ENCODE data around the gene CDY1.
"Not testable (repeated sequence)": the region's sequence is repeated elsewhere in the genome, so short reads cannot be mapped to it uniquely, and the experiment has no call there.

CDY1 gene, protein sequence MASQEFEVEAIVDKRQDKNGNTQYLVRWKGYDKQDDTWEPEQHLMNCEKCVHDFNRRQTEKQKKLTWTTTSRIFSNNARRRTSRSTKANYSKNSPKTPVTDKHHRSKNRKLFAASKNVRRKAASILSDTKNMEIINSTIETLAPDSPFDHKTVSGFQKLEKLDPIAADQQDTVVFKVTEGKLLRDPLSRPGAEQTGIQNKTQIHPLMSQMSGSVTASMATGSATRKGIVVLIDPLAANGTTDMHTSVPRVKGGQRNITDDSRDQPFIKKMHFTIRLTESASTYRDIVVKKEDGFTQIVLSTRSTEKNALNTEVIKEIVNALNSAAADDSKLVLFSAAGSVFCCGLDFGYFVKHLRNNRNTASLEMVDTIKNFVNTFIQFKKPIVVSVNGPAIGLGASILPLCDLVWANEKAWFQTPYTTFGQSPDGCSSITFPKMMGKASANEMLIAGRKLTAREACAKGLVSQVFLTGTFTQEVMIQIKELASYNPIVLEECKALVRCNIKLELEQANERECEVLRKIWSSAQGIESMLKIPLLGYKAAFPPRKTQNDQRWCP

DNA sequence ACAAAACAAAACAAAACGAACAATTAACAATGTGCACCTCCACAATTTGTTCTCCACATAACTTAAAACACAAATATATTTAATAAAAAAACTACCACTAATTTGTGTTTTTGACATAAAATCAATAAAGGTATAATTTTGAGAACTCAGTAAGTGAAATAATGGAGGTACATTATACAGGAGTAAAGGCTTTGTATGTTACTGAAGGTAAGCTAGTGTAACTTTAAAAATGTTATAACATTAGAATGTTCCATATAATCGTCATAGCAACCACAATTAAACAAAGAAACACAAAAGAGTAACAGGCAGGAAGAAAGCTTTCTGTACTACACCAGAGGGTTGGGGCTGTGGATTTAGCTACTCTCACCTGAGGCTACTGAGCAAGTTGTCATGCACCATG lies at the start of gene CDY1:
Gene CDY1 (plus strand): TSS at position 301 of the 400 bp plus-strand sequence. CDS start 326 bp downstream, outside the sequence.
- DNase-seq: not testable (repeated sequence)

DNA sequence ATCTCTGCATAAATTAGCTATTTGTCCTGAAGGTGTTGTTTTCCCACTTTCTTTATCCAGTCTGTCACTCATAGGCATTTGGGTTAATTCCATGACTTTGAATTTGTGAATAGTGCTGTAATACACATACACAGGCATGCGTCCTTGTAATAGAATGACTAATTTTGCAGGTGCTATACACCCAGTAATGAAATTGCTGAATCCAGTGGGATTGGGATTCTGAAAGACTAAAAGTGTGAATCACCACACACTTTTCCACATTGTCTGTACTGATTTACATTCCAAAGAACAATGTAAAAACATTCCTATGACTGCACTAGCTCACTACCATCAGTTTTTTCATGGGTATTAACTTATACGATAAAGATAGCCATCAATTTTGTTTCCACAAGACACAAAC lies 28.6 kb upstream of the CDY1 start:
- not testable (repeated sequence) for DNase-seq

DNA sequence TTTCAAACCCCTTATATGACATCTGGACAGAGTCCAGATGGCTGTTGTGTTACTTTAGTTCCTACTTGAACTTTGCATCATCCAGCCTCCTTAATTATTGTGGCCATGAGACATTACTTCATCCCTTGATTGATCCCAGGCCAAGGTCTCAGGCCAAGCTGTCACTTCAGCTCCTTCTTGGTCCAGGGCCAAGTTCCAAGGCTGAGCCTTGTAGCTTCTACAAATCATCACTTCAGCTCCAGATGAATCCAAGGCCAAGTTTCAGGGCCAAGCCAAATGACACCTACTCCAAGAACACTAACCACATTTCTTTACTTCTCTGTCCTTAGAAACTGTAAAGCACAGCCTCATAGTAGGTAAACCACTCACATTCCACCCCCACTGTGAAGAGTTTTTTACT lies 1.7 kb upstream of the CDY1 start:
- not testable (repeated sequence) for DNase-seq

DNA sequence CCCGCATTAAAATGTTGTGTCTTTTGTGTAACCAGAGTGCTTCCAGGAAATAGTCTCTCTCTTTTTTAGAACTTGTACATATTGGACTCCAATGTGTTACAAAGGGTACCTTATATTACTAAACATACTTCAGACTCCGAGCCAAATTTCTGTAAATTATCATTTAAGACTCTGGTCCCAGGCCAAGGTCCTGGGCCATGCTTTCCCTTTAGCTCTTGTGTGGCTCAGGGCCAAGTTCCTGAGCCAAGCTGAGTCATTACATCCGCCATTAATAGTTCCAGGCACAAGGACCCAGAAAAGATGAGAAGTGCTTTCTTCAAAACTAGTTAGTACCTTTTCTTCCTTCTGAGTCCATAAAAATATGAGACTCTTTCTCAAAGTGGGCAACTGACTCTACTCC lies 4.6 kb downstream of the CDY1 start:
- DNase-seq: not testable (repeated sequence)

DNA sequence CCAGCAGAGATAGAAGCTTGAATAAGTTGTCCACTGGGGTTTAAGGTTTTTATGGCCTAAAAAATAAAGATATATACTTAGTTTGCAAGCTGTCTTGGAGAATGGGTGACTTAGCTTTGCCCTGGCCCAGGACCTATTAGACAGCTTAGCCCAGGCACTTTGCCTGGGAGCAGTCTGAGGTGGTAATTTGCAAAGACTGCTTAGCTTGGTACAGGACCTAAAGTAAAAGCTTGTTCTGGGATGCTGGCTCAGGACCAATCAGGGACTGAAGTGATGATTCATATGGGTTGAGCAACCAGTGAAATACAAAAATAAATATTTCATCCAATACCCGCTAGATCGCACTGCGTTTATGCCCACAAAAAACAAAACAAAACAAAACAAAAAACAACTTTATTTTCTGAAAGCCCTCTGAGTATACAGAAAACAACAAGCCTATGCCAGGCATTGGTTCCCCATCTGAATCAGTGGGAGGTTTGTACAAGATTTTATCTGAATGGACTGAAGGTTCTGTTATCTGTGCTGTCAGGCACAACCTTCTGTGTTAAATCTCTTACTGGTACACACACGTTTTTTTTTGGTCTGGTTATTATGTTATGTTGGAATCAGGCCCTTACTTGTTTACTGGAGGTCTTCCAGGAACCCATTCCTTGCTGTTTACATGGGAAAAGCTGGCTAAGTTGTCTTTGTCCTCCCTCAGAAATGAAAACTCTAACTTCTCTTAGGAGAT lies 8.6 kb downstream of the CDY1 start:
- DNase-seq: not testable (repeated sequence)

DNA sequence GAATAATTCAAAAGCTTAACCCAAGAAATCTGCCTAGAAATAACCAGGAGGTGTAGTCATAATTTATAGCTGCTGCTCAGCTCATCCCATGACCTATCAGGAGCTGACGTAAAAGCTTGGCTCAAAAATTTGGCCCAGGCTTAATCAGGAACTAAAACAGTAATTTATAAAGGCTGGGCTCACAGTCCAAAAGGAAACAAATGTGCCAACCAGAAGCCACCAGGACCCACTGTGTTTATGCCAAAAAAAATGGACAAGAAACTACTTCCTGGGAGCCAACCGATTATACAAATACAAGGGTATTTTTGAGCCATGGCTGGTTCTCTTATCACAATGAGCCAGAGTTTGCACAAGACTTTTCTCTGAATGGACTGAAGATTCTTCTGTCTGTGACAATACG lies 17.9 kb downstream of the CDY1 start:
- not testable (repeated sequence) for DNase-seq

DNA sequence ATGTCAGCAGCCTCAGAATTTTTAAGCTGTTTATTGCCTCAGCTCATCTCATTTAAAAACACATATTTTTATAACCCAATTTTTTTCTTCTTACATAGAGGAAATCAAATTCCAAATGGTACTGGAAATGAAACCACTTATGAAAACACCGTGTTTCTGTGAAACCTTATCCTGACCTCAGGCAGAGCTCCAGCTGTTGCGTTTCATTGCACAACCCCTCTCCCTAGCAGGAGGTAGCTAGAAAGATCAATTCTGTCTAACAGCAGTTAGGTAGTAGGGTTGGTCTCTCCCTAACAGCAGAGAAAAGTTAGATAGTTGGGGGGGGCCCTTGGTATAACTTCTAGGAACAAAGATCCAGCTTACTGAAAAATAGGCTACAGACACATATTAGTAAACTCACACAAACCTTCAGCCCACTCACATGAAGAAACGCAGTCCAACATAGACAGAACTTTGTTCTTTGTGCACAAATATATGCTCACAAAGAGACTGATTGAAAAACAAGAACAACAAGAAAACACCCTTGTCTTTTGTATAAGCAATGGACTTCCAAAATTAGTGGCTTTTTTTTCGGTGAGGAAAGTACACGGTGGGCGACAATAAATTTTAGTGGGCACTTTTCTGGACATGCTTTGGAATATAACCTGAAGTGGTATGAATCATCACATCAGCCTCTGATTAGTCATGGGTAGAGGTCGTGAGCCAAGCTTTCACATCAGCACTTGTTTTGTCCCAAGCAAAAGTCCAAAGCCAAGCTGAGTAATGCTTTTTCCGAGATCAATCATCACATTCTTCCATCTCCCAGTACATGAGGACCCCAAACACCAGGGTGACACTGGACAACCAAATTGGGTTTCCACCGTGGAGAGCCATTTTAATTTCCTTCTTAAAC lies 21.4 kb downstream of the CDY1 start:
- not testable (repeated sequence) for DNase-seq

Measured in activated gamma-delta T cell treated with Interleukin-2 at 50 U/mL for 16 hours (primary cell).